GM12872 (cell line): ENCODE results near the gene ZBTB7C.

Source experiments
- TF ChIP-seq, protein P1 (sequence below): IDR thresholded peaks from 3 replicates; pipeline ENCODE4 v1.5.1; 2011; ENCODE audit warnings: low read depth, mild to moderate bottlenecking, low read length, moderate library complexity; ENCODE audit not compliant: insufficient read depth

Gene ZBTB7C

GRCh38 chr18:48348739-48349138 lies 60.4 kb downstream of the ZBTB7C start:
- TF ChIP-seq, protein P1, sequence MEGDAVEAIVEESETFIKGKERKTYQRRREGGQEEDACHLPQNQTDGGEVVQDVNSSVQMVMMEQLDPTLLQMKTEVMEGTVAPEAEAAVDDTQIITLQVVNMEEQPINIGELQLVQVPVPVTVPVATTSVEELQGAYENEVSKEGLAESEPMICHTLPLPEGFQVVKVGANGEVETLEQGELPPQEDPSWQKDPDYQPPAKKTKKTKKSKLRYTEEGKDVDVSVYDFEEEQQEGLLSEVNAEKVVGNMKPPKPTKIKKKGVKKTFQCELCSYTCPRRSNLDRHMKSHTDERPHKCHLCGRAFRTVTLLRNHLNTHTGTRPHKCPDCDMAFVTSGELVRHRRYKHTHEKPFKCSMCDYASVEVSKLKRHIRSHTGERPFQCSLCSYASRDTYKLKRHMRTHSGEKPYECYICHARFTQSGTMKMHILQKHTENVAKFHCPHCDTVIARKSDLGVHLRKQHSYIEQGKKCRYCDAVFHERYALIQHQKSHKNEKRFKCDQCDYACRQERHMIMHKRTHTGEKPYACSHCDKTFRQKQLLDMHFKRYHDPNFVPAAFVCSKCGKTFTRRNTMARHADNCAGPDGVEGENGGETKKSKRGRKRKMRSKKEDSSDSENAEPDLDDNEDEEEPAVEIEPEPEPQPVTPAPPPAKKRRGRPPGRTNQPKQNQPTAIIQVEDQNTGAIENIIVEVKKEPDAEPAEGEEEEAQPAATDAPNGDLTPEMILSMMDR: no peak

- TF ChIP-seq, protein P1: no peak
These were observed 61.3 kb downstream of the ZBTB7C start for GRCh38 chr18:48347756-48348326.

DNA sequence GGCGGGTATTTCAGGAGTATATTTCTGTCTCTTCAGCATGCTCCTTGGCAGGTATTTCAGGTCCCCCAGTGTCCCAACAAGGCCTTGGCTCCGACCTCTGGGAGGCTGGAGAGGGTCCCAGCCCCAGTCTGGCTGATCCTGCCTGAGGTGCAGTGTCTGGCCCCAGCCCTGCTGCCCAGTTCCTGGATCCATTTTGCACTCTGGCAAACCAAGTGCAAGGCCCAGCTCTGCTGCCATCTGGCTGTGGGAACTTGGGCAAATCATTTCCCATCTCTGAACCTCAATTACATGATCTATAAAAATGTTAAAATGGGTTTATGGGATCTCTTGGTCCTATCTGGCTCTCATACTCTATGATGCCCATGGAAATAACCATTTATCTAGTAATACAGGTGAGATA lies 63.6 kb downstream of the ZBTB7C start:
- TF ChIP-seq, protein P1: no peak

- TF ChIP-seq, protein P1: no peak
These were observed 66.6 kb downstream of the ZBTB7C start for GRCh38 chr18:48342581-48342980.

- TF ChIP-seq, protein P1: no peak
These were observed 67.1 kb downstream of the ZBTB7C start for GRCh38 chr18:48342125-48342524.

GRCh38 chr18:48340560-48340959 lies 68.6 kb downstream of the ZBTB7C start:
- TF ChIP-seq, protein P1: no peak

DNA sequence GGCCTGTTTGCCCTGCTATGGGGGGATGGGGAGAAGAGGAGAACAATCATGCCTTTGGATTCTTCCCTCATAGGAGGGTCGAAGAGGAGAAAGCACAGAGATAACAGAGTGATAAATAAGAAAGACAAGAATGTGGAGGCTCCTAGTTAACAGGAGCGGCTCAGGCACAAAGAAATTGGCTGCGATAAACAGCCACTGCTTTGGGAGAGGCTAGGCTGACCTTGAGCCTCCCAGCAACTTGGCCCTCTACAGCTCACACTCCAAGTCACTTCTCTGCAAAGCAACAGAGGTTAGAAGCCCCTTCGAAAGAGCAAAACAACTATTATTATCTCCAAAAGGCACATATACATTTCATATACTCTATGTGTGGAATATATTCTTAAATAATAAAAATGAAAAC lies 69.5 kb downstream of the ZBTB7C start:
- TF ChIP-seq, protein P1: no peak

DNA sequence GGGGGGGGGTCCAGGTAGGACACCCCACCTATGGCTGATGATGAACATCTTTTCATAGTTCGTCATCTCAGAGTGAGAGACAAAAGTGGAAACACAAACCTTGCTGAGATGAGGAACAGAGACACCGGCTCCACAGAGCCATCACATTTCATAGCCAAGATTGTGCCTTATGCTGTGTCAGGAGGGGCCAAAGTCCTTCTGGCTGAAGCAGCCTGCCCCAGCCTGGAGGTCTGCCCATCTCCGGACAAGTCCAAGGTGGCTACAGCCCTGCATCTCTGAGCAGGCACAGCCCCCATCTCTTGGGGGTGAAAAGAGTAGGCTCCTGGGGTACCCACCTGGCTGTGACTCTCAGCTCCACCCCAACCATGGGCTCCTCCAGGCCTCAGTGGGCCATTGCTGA lies 70.3 kb downstream of the ZBTB7C start:
- TF ChIP-seq, protein P1: no peak
